PFSK-1 (cell line): ENCODE data around the gene NOC4L.

Experiments
- FOXP2 ChIP-seq: optimal IDR thresholded peaks from 2 replicates; pipeline ENCODE3; 2011; ENCODE audit warnings: borderline replicate concordance, control low read depth, inconsistent platforms; ENCODE audit not compliant: insufficient read depth; ENCODE audit errors: extremely low read length, extremely low read depth
- POLR2AphosphoS5 ChIP-seq: IDR thresholded peaks from 2 replicates; pipeline ENCODE4 v1.6.1; 2012; ENCODE audit warnings: low read depth, mild to moderate bottlenecking, control low read depth, low read length, moderate library complexity
- SIN3A ChIP-seq: IDR thresholded peaks from 2 replicates; pipeline ENCODE4 v1.6.1; 2012; ENCODE audit warnings: mild to moderate bottlenecking, low read length, moderate library complexity, borderline replicate concordance; ENCODE audit not compliant: insufficient read depth
- TAF1 ChIP-seq: IDR thresholded peaks from 2 replicates; pipeline ENCODE4 v1.6.1; 2012; ENCODE audit warnings: low read length, control low read depth, borderline replicate concordance; ENCODE audit not compliant: insufficient read depth
- TF ChIP-seq, protein P1 (sequence below), 2 experiments: IDR thresholded peaks; 2 replicates each; pipeline versions ENCODE4 v1.6.1 to v1.8.0; 2011 to 2012; ENCODE audit warnings: low read depth in 2 of 2, low read length in 2 of 2, control low read depth in 1 of 2, inconsistent platforms in 1 of 2, mild to moderate bottlenecking in 1 of 2, moderate library complexity in 1 of 2; ENCODE audit not compliant: insufficient read depth in 1 of 2

NOC4L gene

DNA sequence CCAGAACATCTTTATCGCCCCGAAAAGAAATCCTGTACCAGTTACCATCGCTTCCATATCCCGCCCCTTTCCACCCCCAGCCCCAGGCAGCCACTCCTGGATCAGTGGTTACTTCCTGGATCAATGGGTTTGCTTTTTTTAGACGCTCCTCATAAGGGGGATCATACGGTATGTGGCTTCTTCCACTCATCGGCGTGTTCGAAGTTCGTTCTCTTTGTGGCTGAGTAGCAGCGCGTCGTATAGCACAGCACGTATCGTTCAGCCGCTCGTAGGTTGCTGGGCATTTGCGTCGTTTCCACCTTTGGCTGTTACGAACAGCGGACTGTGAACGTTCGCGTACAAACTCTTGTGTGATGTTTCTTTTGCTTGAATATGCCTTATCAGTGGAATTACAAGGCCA lies 1.8 kb downstream of the NOC4L start:
- TF ChIP-seq, protein P1, sequence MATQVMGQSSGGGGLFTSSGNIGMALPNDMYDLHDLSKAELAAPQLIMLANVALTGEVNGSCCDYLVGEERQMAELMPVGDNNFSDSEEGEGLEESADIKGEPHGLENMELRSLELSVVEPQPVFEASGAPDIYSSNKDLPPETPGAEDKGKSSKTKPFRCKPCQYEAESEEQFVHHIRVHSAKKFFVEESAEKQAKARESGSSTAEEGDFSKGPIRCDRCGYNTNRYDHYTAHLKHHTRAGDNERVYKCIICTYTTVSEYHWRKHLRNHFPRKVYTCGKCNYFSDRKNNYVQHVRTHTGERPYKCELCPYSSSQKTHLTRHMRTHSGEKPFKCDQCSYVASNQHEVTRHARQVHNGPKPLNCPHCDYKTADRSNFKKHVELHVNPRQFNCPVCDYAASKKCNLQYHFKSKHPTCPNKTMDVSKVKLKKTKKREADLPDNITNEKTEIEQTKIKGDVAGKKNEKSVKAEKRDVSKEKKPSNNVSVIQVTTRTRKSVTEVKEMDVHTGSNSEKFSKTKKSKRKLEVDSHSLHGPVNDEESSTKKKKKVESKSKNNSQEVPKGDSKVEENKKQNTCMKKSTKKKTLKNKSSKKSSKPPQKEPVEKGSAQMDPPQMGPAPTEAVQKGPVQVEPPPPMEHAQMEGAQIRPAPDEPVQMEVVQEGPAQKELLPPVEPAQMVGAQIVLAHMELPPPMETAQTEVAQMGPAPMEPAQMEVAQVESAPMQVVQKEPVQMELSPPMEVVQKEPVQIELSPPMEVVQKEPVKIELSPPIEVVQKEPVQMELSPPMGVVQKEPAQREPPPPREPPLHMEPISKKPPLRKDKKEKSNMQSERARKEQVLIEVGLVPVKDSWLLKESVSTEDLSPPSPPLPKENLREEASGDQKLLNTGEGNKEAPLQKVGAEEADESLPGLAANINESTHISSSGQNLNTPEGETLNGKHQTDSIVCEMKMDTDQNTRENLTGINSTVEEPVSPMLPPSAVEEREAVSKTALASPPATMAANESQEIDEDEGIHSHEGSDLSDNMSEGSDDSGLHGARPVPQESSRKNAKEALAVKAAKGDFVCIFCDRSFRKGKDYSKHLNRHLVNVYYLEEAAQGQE (IDR thresholded peaks at IDR 0.05; ENCODE audit: insufficient read depth in 1 of 2, low read depth in 2 of 2, low read length in 2 of 2), result no peak
- no peak for TF ChIP-seq TAF1
- TF ChIP-seq POLR2AphosphoS5, result no peak
- TF ChIP-seq FOXP2, result no peak
- TF ChIP-seq SIN3A, result no peak

DNA sequence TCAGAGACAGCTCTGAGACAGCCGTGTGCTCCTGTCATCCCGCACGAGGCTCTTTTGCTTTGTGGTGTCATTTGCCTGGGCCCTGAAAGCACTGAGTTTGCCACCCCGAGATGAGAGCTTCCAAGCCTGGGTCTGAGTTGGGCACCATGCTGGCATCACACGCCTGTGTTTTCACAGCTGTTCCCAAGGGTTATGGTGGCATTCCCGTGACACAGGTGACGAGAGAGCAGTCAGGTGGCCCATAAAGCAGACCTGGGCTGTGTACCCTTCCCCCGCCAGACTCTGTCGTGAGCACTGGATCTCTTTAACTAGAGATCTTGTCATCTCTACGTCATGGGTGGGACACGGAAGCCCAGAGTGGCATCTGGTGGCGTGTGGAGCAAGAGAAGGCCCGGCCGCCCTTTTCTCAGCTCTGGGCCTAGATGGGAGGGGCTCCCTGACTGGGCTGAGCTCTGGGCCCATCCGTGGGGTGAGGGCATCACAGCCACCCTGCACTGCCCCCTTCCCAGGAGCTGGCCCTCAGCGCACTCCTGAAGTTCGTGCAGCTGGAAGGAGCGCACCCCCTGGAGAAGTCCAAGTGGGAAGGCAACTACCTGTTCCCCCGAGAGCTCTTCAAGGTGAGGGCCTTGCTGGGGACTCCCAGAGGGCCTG lies 2.6 kb downstream of the NOC4L start:
- TF ChIP-seq TAF1 (no peak), FOXP2 (no peak), POLR2AphosphoS5 (no peak), SIN3A (no peak)
- TF ChIP-seq, protein P1 (IDR thresholded peaks at IDR 0.05; ENCODE audit: insufficient read depth in 1 of 2, low read depth in 2 of 2, low read length in 2 of 2), result no peak

DNA sequence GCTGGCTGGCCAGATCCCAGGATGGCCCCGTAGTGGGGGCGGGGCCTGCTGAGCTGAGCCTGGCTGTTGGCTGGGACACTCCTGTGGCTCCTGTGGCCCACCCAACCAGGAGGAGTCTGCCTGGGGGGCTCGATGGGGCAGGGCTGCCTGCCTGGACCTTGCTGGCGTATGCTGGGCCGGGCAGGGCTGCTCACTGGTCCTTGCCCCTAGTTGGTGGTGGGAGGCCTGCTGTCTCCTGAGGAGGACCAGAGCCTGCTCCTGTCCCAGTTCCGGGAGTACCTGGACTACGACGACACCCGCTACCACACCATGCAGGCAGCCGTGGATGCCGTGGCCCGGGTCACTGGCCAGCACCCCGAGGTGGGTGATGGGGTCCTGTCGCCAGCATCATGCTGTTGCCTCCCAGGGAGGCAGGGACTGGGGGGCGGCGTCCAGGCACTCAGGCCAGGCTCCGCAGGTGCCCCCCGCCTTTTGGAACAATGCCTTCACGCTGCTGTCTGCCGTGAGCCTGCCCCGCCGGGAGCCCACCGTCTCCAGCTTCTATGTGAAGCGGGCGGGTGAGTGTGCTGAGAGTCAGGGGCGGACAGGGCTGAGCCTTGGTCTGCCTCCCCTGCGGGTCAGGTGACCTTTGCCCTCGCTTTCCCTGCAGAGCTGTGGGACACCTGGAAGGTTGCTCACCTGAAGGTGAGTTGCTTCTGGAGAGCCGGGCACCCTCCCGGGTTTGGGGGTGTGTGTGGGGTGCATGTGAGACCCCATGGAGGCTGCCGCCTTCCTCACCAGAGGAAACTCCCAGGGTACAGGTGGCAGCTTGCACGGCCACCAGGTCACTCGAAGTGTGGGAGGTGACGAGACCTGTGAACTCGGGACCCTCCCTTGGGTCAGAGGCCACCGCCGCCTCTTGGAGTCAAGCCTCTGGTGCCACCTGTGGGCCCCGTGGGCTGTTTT lies 3.4 kb downstream of the NOC4L start:
- no peak for TF ChIP-seq SIN3A
- TF ChIP-seq, protein P1 (IDR thresholded peaks at IDR 0.05; ENCODE audit: insufficient read depth in 1 of 2, low read depth in 2 of 2, low read length in 2 of 2), result no peak
- no peak for TF ChIP-seq TAF1
- TF ChIP-seq POLR2AphosphoS5, result no peak
- no peak for TF ChIP-seq FOXP2

DNA sequence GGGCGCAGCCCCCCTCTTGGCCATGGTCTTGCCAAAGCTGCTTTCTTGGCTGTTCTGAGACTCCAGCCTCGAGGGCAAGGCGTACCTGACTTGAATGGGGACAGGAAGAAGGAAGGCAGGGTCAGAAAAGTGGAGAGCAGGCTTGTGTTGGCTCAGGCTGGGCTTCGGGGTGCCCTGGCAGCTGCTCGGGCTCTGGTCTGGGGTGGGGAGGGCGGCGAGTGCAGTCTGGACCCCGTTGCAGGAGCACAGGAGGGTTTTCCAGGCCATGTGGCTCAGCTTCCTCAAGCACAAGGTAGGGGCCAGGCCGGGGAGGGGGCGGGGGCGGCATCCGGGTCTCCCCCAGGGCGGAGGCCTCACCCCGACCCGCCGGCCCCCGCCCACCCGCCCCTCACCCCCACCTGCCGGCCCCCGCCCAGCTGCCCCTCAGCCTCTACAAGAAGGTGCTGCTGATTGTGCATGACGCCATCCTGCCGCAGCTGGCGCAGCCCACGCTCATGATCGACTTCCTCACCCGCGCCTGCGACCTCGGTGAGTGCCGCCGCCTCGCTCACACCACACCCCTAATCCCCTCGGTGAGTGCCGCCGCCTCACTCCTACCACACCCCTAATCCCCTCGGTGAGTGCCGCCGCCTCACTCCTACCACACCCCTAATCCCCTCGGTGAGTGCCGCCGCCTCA lies 4.2 kb downstream of the NOC4L start:
- no peak for TF ChIP-seq SIN3A
- TF ChIP-seq, protein P1 (IDR thresholded peaks at IDR 0.05; ENCODE audit: insufficient read depth in 1 of 2, low read depth in 2 of 2, low read length in 2 of 2), result no peak
- no peak for TF ChIP-seq POLR2AphosphoS5
- TF ChIP-seq TAF1, result no peak
- TF ChIP-seq FOXP2, result no peak
